K562 (cell line): ENCODE results near the gene FBXO46. TPM values are rescaled to one million over a fixed set of nuclear protein-coding genes. Genes with fewer than 3 reads are reported as not detected.

Source experiments
- ARID1B ChIP-seq: fragments of 450-650 bp; IDR thresholded peaks from 2 replicates; pipeline ENCODE4 v1.6.1; 2016; ENCODE audit warnings: antibody characterized with exemption, mild to moderate bottlenecking, inconsistent platforms
- CBX5 ChIP-seq: IDR thresholded peaks from 2 replicates; pipeline ENCODE4 v1.6.1; 2014; ENCODE audit warnings: low read depth, borderline replicate concordance
- GTF2E2 ChIP-seq: fragments of 200-800 bp; sonication (Bioruptor generic); IDR thresholded peaks from 2 replicates; pipeline ENCODE4 v1.6.1; 2016; ENCODE audit warnings: missing genetic modification characterization, missing compliant biosample characterization
- KAT7 ChIP-seq: sonication (generic); formaldehyde crosslinking; IDR thresholded peaks from 2 replicates; pipeline ENCODE4 v1.8.0; 2022; ENCODE audit warnings: missing genetic modification reagents, mild to moderate bottlenecking, borderline replicate concordance
- LCOR ChIP-seq: sonication (generic); formaldehyde crosslinking; IDR thresholded peaks from 2 replicates; pipeline ENCODE4 v1.8.0; 2022; ENCODE audit warnings: mild to moderate bottlenecking, missing genetic modification reagents
- NR2C2 ChIP-seq, 2 experiments: fragments of 200-800 bp in 1 of 2; sonication (Bioruptor generic) in 1 of 2; sonication (generic) in 1 of 2; formaldehyde crosslinking in 1 of 2; IDR thresholded peaks; 2 replicates each; pipeline versions ENCODE4 v1.6.1 to v1.8.0; 2016 to 2022; ENCODE audit warnings: mild to moderate bottlenecking in 1 of 2, missing compliant biosample characterization in 1 of 2, missing genetic modification characterization in 1 of 2, missing genetic modification reagents in 1 of 2
- POLR2A ChIP-seq: fragments of 450-650 bp; conservative IDR thresholded peaks from 2 replicates; pipeline ENCODE4 v1.6.1; 2016
- SNRNP70 ChIP-seq: fragments of 200-400 bp; formaldehyde crosslinking; optimal IDR thresholded peaks from 2 replicates; pipeline ENCODE3; 2017; ENCODE audit warnings: low read depth, low read length
- ZFP1 ChIP-seq: fragments of 450-650 bp; formaldehyde crosslinking; IDR thresholded peaks from 2 replicates; pipeline ENCODE4 v1.4.0; 2020; ENCODE audit warnings: mild to moderate bottlenecking, mixed read lengths
- ZNF121 ChIP-seq: sonication (generic); formaldehyde crosslinking; conservative IDR thresholded peaks from 2 replicates; pipeline ENCODE4 v1.8.0; 2022; ENCODE audit warnings: missing genetic modification reagents
- ZNF124 ChIP-seq: sonication (generic); formaldehyde crosslinking; IDR thresholded peaks from 2 replicates; pipeline ENCODE4 v1.8.1; 2022; ENCODE audit warnings: missing genetic modification reagents
- ZNF785 ChIP-seq: fragments of 250-450 bp; sonication (Bioruptor Pico); IDR thresholded peaks from 2 replicates; pipeline ENCODE4 v1.4.0; 2020; ENCODE audit warnings: mild to moderate bottlenecking
- ZSCAN32 ChIP-seq: fragments of 450-650 bp; formaldehyde crosslinking; IDR thresholded peaks from 2 replicates; pipeline ENCODE4 v1.4.0; 2020; ENCODE audit warnings: mild to moderate bottlenecking, moderate library complexity
- polyA plus RNA-seq, 8 experiments: library from polyadenylated mRNA; depleted of rRNA in 4 of 8; stranded (reverse) in 5 of 8; unstranded in 3 of 8; fragments of >200 nt; fragmentation: Nextera tagmentation in 2 of 8; fragmentation: Illumina TruSeq in 1 of 8; extraction: Ambion mirVana in 2 of 8; extraction: Trizol in 1 of 8; gene quantifications; 2 replicates each; pipeline versions ENCODE4 v1.2.1 to v1.2.3, GENCODE V29; 2011 to 2014; ENCODE audit warnings: inconsistent platforms in 1 of 8, missing spikeins in 1 of 8
- total RNA-seq, 7 experiments: library from RNA; depleted of rRNA in 6 of 7; stranded (reverse); fragments of >200 nt in 6 of 7; fragmentation: Illumina TruSeq in 2 of 7; extraction: Trizol in 2 of 7; gene quantifications; 2 replicates each; pipeline versions ENCODE4 v1.2.1 to v1.2.3, GENCODE V29; 2011 to 2021; ENCODE audit warnings: low replicate concordance in 1 of 7
- TF ChIP-seq, protein P1 (sequence below): fragments of 450-650 bp; IDR thresholded peaks from 2 replicates; pipeline ENCODE4 v1.6.1; 2016; ENCODE audit warnings: low read depth
- TF ChIP-seq, protein P2 (sequence below): fragments of 150-350 bp; IDR thresholded peaks from 2 replicates; pipeline ENCODE4 v1.6.1; 2014; ENCODE audit warnings: low read depth, mild to moderate bottlenecking, low read length, borderline replicate concordance

Gene FBXO46
- total and polyA plus RNA-seq, 9 of the 15 experiments (the other 6 are each of a cell fraction or from before 2014, with no cell fraction given) = 1.5 to 36.1 (median 7.3) TPM

DNA sequence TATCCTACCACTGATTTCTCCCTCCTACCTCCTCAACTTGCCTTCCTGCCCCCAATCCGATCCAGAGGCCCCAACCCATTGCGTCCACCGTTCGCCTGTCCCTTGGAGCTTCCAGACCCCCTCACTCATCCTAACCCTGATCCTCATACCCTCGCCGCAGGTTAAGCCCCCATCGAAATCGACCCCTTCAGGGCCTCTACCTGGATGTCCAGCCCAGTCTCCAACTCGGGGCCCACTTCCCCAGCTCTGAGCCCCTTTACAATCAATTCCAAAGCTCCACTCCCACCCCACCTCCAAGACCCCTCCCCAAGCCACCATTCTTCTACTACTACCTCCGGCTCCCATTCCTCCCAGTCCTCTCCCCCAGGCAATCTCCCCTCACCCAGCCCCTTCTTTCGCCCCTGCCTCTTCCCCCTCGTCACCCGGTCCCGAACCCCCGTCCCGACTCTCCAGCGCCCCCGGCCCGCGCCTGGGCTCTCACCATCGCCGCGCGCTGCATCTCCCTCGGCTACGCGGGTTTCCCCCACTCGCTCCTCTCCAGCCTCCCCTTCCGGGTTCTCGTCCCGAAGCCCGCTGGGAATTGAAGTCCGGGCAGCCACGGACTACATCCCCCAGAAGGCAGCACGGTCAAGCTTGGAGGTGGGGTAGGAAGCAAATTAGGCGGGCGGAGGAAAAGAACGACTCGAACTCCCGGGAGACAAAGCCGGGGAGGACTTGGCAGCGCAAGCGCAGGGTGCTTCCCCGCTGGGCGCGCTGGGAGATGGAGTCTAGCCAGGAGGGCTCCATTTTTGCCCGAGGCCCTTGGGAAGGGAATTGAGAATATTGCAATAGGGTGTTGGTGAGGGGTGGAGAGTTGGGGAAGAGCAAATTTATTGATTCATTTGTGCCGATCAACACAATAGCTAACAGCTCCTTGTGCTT, at the start of gene FBXO46 (continued):
- TF ChIP-seq, protein P1, sequence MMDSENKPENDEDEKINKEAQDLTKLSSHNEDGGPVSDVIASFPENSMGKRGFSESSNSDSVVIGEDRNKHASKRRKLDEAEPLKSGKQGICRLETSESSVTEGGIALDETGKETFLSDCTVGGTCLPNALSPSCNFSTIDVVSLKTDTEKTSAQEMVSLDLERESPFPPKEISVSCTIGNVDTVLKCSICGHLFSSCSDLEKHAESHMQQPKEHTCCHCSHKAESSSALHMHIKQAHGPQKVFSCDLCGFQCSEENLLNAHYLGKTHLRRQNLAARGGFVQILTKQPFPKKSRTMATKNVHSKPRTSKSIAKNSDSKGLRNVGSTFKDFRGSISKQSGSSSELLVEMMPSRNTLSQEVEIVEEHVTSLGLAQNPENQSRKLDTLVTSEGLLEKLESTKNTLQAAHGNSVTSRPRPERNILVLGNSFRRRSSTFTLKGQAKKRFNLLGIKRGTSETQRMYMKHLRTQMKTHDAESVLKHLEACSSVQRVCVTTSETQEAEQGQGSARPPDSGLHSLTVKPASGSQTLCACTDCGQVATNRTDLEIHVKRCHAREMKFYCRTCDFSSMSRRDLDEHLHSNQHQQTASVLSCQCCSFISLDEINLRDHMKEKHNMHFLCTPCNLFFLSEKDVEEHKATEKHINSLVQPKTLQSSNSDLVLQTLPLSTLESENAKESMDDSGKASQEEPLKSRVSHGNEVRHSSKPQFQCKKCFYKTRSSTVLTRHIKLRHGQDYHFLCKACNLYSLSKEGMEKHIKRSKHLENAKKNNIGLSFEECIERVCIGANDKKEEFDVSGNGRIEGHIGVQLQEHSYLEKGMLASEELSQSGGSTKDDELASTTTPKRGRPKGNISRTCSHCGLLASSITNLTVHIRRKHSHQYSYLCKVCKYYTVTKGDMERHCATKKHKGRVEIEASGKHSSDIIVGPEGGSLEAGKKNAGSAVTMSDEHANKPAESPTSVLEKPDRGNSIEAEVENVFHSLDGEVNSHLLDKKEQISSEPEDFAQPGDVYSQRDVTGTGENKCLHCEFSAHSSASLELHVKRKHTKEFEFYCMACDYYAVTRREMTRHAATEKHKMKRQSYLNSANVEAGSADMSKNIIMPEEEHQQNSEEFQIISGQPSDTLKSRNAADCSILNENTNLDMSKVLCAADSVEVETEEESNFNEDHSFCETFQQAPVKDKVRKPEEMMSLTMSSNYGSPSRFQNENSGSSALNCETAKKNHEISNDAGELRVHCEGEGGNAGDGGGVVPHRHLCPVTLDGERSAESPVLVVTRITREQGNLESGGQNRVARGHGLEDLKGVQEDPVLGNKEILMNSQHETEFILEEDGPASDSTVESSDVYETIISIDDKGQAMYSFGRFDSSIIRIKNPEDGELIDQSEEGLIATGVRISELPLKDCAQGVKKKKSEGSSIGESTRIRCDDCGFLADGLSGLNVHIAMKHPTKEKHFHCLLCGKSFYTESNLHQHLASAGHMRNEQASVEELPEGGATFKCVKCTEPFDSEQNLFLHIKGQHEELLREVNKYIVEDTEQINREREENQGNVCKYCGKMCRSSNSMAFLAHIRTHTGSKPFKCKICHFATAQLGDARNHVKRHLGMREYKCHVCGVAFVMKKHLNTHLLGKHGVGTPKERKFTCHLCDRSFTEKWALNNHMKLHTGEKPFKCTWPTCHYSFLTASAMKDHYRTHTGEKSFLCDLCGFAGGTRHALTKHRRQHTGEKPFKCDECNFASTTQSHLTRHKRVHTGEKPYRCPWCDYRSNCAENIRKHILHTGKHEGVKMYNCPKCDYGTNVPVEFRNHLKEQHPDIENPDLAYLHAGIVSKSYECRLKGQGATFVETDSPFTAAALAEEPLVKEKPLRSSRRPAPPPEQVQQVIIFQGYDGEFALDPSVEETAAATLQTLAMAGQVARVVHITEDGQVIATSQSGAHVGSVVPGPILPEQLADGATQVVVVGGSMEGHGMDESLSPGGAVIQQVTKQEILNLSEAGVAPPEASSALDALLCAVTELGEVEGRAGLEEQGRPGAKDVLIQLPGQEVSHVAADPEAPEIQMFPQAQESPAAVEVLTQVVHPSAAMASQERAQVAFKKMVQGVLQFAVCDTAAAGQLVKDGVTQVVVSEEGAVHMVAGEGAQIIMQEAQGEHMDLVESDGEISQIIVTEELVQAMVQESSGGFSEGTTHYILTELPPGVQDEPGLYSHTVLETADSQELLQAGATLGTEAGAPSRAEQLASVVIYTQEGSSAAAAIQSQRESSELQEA = peak; percentile 35; the same call in 1 of the 2 replicates
- TF ChIP-seq ZSCAN32 (CRISPR knock-in tag) (no peak), ZNF124 (no peak), KAT7 (CRISPR knock-in tag) (no peak), ZNF785 (CRISPR knock-in tag) (no peak), POLR2A (peak; percentile 90), ZFP1 (CRISPR knock-in tag) (no peak), GTF2E2 (tag) (no peak), CBX5 (no peak), SNRNP70 (no peak), NR2C2 (CRISPR knock-in tag; IDR thresholded peaks at IDR 0.05) (peak; percentile 76; the same call in 1 of the 2 replicates), NR2C2 (tag; IDR thresholded peaks at IDR 0.05) (peak; percentile 95), ZNF121 (CRISPR knock-in tag) (no peak), LCOR (peak; percentile 89), ARID1B (0 out of 2 replicates have a peak, but pooled peaks have one; percentile 31)
- TF ChIP-seq, protein P2, sequence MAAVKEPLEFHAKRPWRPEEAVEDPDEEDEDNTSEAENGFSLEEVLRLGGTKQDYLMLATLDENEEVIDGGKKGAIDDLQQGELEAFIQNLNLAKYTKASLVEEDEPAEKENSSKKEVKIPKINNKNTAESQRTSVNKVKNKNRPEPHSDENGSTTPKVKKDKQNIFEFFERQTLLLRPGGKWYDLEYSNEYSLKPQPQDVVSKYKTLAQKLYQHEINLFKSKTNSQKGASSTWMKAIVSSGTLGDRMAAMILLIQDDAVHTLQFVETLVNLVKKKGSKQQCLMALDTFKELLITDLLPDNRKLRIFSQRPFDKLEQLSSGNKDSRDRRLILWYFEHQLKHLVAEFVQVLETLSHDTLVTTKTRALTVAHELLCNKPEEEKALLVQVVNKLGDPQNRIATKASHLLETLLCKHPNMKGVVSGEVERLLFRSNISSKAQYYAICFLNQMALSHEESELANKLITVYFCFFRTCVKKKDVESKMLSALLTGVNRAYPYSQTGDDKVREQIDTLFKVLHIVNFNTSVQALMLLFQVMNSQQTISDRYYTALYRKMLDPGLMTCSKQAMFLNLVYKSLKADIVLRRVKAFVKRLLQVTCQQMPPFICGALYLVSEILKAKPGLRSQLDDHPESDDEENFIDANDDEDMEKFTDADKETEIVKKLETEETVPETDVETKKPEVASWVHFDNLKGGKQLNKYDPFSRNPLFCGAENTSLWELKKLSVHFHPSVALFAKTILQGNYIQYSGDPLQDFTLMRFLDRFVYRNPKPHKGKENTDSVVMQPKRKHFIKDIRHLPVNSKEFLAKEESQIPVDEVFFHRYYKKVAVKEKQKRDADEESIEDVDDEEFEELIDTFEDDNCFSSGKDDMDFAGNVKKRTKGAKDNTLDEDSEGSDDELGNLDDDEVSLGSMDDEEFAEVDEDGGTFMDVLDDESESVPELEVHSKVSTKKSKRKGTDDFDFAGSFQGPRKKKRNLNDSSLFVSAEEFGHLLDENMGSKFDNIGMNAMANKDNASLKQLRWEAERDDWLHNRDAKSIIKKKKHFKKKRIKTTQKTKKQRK = no peak
